Heart left ventricle (tissue), 13 donors: ENCODE data around the gene SGSM2.

Experiments
- CTCF ChIP-seq, 12 donors: fragments of 200-600 bp; sonication (generic) in 4 of 12; IDR thresholded peaks; one replicate each; pipeline versions ENCODE4 v1.5.0 to v1.8.0; 2018 to 2022; ENCODE audit warnings: antibody characterized with exemption in 12 of 12, mild to moderate bottlenecking in 5 of 12
- POLR2A ChIP-seq, 2 donors: fragments of 450-650 bp; IDR thresholded peaks; one replicate each; pipeline ENCODE4 v1.6.1; 2017; ENCODE audit warnings: antibody characterized with exemption in 2 of 2, mild to moderate bottlenecking in 2 of 2, moderate library complexity in 2 of 2
- donor health status: ischemic (EF 13 %, LVEDD 7.1; RV severe dilation, severe dysfunction).
- donor health status: DM: no; HTN: yes; CAD: no.
- donor health status: DM: no; HTN: no; CAD: no.
- donor health status: ischemic (EF 25% LVEDD 6.9; RV normal size, moderate dysfunction).
- donor health status: ischemic (EF 25% LVEDD 5.7; RV mildly dilated, moderate dysfunction).
- donor health status: ischemic (EF 35%, LVEDD 5.7; RV mildly dilated, moderate dysfunction).
- donor health status: nonischemic (EF 11% LVEDD 7.7; RV severe dilation, severe dysfunction).
- donor health status: DM: yes; HTN: yes; CAD: no.
- donor health status: PGD.
- donor health status: ischemic (EF 29% LVEDD 5.4; RV normal size, mild dysfunction).
- donor health status: nonischemic (EF 23%, LVEDD 6.1; RV moderate dilation, normal function).

- TF ChIP-seq CTCF (IDR thresholded peaks at IDR 0.05): peak in 5 of 12 donors; percentile 7 to 41 (median 33)
- no peak for TF ChIP-seq POLR2A (IDR thresholded peaks at IDR 0.05)
Observed at GRCh38 chr17:2412561-2413021, 75.3 kb downstream of the SGSM2 start.
